GOT3 (cell line): Measurements from ENCODE around the gene PSMG3.

Experiments used
- DNase-seq: peaks from one replicate; lab custom pipeline; 2025; ENCODE audit warnings: mixed read lengths; lab: John Stamatoyannopoulos, UW

PSMG3 gene

GRCh38 chr7:1544896-1545416 lies 24.9 kb downstream of the PSMG3 start:
- DNase-seq, result no peak

- DNase-seq, result no peak
These were observed 25.5 kb downstream of the PSMG3 start for GRCh38 chr7:1544178-1544895.

GRCh38 chr7:1543826-1544177 lies 26.0 kb downstream of the PSMG3 start:
- DNase-seq, result no peak

GRCh38 chr7:1542841-1543747 lies 26.7 kb downstream of the PSMG3 start:
- DNase-seq, result no peak

GRCh38 chr7:1542329-1542728 lies 27.5 kb downstream of the PSMG3 start:
- no peak for DNase-seq

- no peak for DNase-seq
These were observed 28.2 kb downstream of the PSMG3 start for GRCh38 chr7:1541431-1542162.

- DNase-seq, result no peak
These were observed 29.0 kb downstream of the PSMG3 start for GRCh38 chr7:1540776-1541271.

GRCh38 chr7:1539882-1540775 lies 29.7 kb downstream of the PSMG3 start:
- DNase-seq, result no peak

GRCh38 chr7:1539181-1539881 lies 30.5 kb downstream of the PSMG3 start:
- no peak for DNase-seq

- DNase-seq, result no peak
These were observed 31.2 kb downstream of the PSMG3 start for GRCh38 chr7:1538544-1539180.

- DNase-seq, result peak; percentile 53
These were observed 32.1 kb downstream of the PSMG3 start for GRCh38 chr7:1537535-1538412.

- peak; percentile 76 for DNase-seq
These were observed 32.9 kb downstream of the PSMG3 start for GRCh38 chr7:1536743-1537534.

GRCh38 chr7:1536455-1536742 lies 33.4 kb downstream of the PSMG3 start:
- DNase-seq, result no peak

GRCh38 chr7:1535701-1536454 lies 34.0 kb downstream of the PSMG3 start:
- DNase-seq, result no peak

- no peak for DNase-seq
These were observed 34.8 kb downstream of the PSMG3 start for GRCh38 chr7:1535100-1535458.

GRCh38 chr7:1534330-1535099 lies 35.3 kb downstream of the PSMG3 start:
- DNase-seq, result no peak
